ENCODE data around the gene MED9. TPM values are rescaled to one million over a fixed set of nuclear protein-coding genes. Genes with fewer than 3 reads are reported as not detected.

MED9 gene
- polyA plus RNA-seq, 2 donors, result 6.7 to 8.6 TPM

- WGBS, 2 donors, result 53 to 58% methylated on average over 10 of the region's 10 CpGs
- Histone ChIP-seq H3K9me3 (ENCODE audit: control insufficient read depth in 2 of 2, insufficient read depth in 1 of 2, low read depth in 1 of 2, low read length in 1 of 2) (no peaks in the 10 kb centered on the region), H3K4me1 (ENCODE audit: control insufficient read depth in 2 of 2, insufficient read depth in 2 of 2, low read length in 1 of 2) (peaks cover 0 to 2% of the 10 kb centered on the region in 2 donors), H3K27ac (ENCODE audit: low read depth in 2 of 2, low read length in 1 of 2) (no peak overlapping the region), H3K4me3 (ENCODE audit: low read depth in 1 of 2, low read length in 2 of 2) (no peak overlapping the region), H3K27me3 (ENCODE audit: control insufficient read depth in 1 of 2, insufficient read depth in 2 of 2, low read length in 2 of 2) (no peaks in the 10 kb centered on the region), H3K36me3 (ENCODE audit: control insufficient read depth in 2 of 2, insufficient read depth in 2 of 2, low read length in 1 of 2) (no peaks in the 10 kb centered on the region)
These were observed 61.9 kb downstream of the MED9 start for GRCh38 chr17:17538417-17539391.

DNA sequence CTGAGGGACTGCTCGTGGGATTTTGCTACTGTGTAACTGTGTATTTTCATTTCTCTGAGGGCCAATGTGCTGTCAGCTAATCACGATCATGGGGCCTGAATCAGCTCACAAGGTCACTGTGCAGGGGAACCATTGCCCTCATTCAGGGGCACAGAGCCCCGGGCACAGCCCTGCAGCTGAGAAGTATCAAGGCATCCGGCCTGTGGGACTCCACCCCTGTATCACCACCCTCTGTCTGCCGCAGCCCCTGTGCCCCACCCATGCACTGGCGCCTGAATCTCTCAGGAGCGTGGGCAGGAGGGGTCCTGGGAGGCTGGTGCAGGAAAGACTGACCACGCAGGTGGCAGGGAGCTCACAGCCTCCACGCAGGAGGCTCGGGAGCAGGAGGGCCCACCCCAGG lies 62.8 kb downstream of the MED9 start:
- peaks cover 0 to 2% of the 10 kb centered on the region in 2 donors for H3K4me1 ChIP-seq (ENCODE audit: control insufficient read depth in 2 of 2, insufficient read depth in 2 of 2, low read length in 1 of 2)
- H3K27ac ChIP-seq (ENCODE audit: low read depth in 2 of 2, low read length in 1 of 2), result no peak overlapping the region
- H3K36me3 ChIP-seq (ENCODE audit: control insufficient read depth in 2 of 2, insufficient read depth in 2 of 2, low read length in 1 of 2), result no peaks in the 10 kb centered on the region
- WGBS, 2 donors, result 72 to 79% methylated on average over 10 of the region's 10 CpGs
- H3K4me3 ChIP-seq (ENCODE audit: low read depth in 1 of 2, low read length in 2 of 2), result no peak overlapping the region
- H3K27me3 ChIP-seq (ENCODE audit: control insufficient read depth in 1 of 2, insufficient read depth in 2 of 2, low read length in 2 of 2), result no peaks in the 10 kb centered on the region
- H3K9me3 ChIP-seq (ENCODE audit: control insufficient read depth in 2 of 2, insufficient read depth in 1 of 2, low read depth in 1 of 2, low read length in 1 of 2), result no peaks in the 10 kb centered on the region

- H3K4me1 ChIP-seq (ENCODE audit: control insufficient read depth in 2 of 2, insufficient read depth in 2 of 2, low read length in 1 of 2), result peaks cover 0 to 2% of the 10 kb centered on the region in 2 donors
- no peaks in the 10 kb centered on the region for H3K36me3 ChIP-seq (ENCODE audit: control insufficient read depth in 2 of 2, insufficient read depth in 2 of 2, low read length in 1 of 2)
- H3K27me3 ChIP-seq (ENCODE audit: control insufficient read depth in 1 of 2, insufficient read depth in 2 of 2, low read length in 2 of 2), result no peaks in the 10 kb centered on the region
- no peak overlapping the region for H3K4me3 ChIP-seq (ENCODE audit: low read depth in 1 of 2, low read length in 2 of 2)
- H3K9me3 ChIP-seq (ENCODE audit: control insufficient read depth in 2 of 2, insufficient read depth in 1 of 2, low read depth in 1 of 2, low read length in 1 of 2), result no peaks in the 10 kb centered on the region
- no peak overlapping the region for H3K27ac ChIP-seq (ENCODE audit: low read depth in 2 of 2, low read length in 1 of 2)
- 66 to 73% methylated on average over 15 of the region's 15 CpGs for WGBS, 2 donors
These were observed 63.6 kb downstream of the MED9 start for GRCh38 chr17:17540278-17540906.

DNA sequence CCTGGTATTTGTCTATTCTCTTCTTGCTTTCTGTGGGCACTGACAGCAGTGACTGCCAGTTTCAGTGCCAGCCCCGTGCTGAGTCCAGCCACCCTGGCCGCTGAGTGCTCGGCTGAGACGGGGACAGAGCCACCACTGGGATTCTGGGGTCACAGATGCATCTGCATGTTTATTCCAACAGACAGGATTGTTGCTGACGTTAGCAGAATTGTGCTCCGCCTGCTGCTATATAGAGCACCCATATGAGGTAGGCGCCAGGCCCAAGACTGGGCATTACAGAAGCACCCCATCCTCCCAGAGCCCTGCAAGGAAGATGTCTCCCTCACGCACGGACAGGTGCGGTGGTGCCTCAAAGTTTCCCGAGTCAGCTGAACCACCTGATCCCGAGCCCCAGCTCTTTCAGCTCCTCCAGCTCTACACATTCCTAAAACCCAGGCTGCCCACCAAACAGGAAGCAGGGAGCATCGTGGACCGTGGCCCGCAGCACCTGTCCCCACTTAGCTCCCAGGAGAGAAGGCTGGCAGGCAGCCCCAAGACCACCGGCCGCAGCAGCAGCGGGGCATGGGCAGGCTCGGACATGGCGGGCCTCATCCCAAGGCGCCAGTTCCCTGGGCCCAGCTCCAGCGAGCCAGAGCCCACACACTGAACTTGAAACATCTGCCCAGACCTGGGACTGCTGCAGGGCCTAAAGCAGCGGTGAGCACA lies 64.3 kb downstream of the MED9 start:
- Histone ChIP-seq H3K36me3 (ENCODE audit: control insufficient read depth in 2 of 2, insufficient read depth in 2 of 2, low read length in 1 of 2) (no peaks in the 10 kb centered on the region), H3K27me3 (ENCODE audit: control insufficient read depth in 1 of 2, insufficient read depth in 2 of 2, low read length in 2 of 2) (no peaks in the 10 kb centered on the region), H3K4me1 (ENCODE audit: control insufficient read depth in 2 of 2, insufficient read depth in 2 of 2, low read length in 1 of 2) (peaks cover 0 to 2% of the 10 kb centered on the region in 2 donors), H3K4me3 (ENCODE audit: low read depth in 1 of 2, low read length in 2 of 2) (no peak overlapping the region), H3K27ac (ENCODE audit: low read depth in 2 of 2, low read length in 1 of 2) (no peak overlapping the region), H3K9me3 (ENCODE audit: control insufficient read depth in 2 of 2, insufficient read depth in 1 of 2, low read depth in 1 of 2, low read length in 1 of 2) (no peaks in the 10 kb centered on the region)
- WGBS, 2 donors, result 52 to 61% methylated on average over 23 of the region's 23 CpGs

DNA sequence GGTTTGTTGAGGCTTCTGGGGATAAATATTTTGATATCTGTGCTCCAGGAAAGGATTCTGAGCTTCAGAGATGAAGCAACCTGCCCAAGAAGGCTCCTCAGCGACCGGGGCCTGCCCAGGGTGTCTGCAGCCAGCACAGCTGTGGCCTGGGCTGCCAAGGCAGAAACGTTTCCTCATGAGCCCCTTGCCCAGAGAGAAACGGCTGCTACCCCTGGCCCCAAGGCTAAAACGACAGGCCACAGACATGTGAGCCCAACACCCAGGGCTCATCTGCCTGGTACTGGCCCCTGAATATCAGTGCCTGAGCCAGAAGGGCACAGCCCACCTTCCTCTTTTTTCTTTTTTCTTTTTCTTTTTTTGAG lies 64.8 kb downstream of the MED9 start:
- 41 to 59% methylated on average over 5 of the region's 5 CpGs for WGBS, 2 donors
- Histone ChIP-seq H3K4me3 (ENCODE audit: low read depth in 1 of 2, low read length in 2 of 2) (no peak overlapping the region), H3K36me3 (ENCODE audit: control insufficient read depth in 2 of 2, insufficient read depth in 2 of 2, low read length in 1 of 2) (no peaks in the 10 kb centered on the region), H3K9me3 (ENCODE audit: control insufficient read depth in 2 of 2, insufficient read depth in 1 of 2, low read depth in 1 of 2, low read length in 1 of 2) (no peaks in the 10 kb centered on the region), H3K27me3 (ENCODE audit: control insufficient read depth in 1 of 2, insufficient read depth in 2 of 2, low read length in 2 of 2) (no peaks in the 10 kb centered on the region), H3K27ac (ENCODE audit: low read depth in 2 of 2, low read length in 1 of 2) (no peak overlapping the region), H3K4me1 (ENCODE audit: control insufficient read depth in 2 of 2, insufficient read depth in 2 of 2, low read length in 1 of 2) (peaks cover 0 to 2% of the 10 kb centered on the region in 2 donors)

Other genes with a start within 250 kb of the MED9 start
- 10 to 100 TPM; 10.3 to 16.3 TPM for gene FLCN, start 239.8 kb upstream of the MED9 start, polyA plus RNA-seq
- 10 to 100 TPM; 19.2 to 58.3 TPM for gene COPS3, start 195.8 kb upstream of the MED9 start, polyA plus RNA-seq
- gene NT5M, start 173.6 kb upstream of the MED9 start, polyA plus RNA-seq, result 1 to 10 TPM; 2.1 to 2.4 TPM
- 1 to 10 TPM in 1 of 2 donors, under 1 TPM in 1; 0.83 to 1.6 TPM for gene RASD1, start 19.4 kb downstream of the MED9 start, polyA plus RNA-seq
- gene PEMT, start 114.7 kb downstream of the MED9 start, polyA plus RNA-seq, result 10 to 100 TPM; 27.2 to 34.2 TPM
- gene RAI1, start 204.5 kb downstream of the MED9 start, polyA plus RNA-seq, result 10 to 100 TPM; 10.7 to 14.4 TPM

Data from esophagus (tissue), 2 donors.